ENCODE measurements around the gene EMID1.

DNA sequence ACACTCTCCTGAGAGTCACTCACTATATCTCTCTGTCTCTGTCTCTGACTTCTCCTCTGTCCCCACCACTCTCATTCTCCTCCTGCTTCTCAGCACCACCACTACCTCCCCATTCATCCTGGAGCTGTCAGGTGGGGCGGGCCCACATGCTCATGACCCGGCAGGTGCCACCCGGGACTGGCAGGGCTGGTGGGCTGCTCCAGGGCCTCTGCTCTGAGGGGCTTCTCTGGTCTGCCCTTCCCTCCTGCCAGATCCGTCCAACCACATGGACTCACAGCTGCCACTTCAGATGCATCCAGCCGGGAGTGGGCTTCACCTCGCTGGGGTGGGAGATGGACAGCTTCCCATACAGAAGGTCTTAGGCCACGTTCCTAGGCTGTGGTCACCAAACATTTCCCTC, 4.8 kb upstream of the EMID1 start:
- TF ChIP-seq SIN3A (IDR thresholded peaks at IDR 0.05; ENCODE audit: borderline replicate concordance, insufficient read depth, low read length) (no peak), REST (IDR thresholded peaks at IDR 0.05; ENCODE audit: insufficient read depth in 1 of 2, low read depth in 2 of 2, low read length in 2 of 2) (no peak), POLR2AphosphoS5 (IDR thresholded peaks at IDR 0.05; ENCODE audit: low read depth, low read length) (no peak)
